Endothelial cell of umbilical vein (primary cell): Measurements from ENCODE around the gene SLAMF6.

ENCODE experiments used
- CTCF ChIP-seq, 2 donors: IDR thresholded peaks; 1 replicate in 1 of 2; 2 replicates in 1 of 2; pipeline ENCODE4 v1.5.1; 2011; ENCODE audit warnings: low read length in 2 of 2, mild to moderate bottlenecking in 2 of 2, moderate library complexity in 2 of 2, control low read depth in 1 of 2, inconsistent platforms in 1 of 2, low read depth in 1 of 2; ENCODE audit not compliant: insufficient read depth in 1 of 2; ENCODE audit errors: extremely low read depth in 1 of 2
- EZH2 ChIP-seq: IDR thresholded peaks from 2 replicates; pipeline ENCODE4 v1.6.1; 2012; ENCODE audit warnings: borderline replicate concordance, low read depth, mild to moderate bottlenecking, moderate library complexity, low read length, inconsistent platforms; ENCODE audit not compliant: severe bottlenecking
- GATA2 ChIP-seq: IDR thresholded peaks from 2 replicates; pipeline ENCODE4 v1.7.0; 2011; ENCODE audit warnings: low read depth, mild to moderate bottlenecking, moderate library complexity, mixed read lengths, low read length; ENCODE audit not compliant: insufficient read length, insufficient read depth
- JUN ChIP-seq: IDR thresholded peaks from 2 replicates; pipeline ENCODE4 v1.6.1; 2011; ENCODE audit warnings: borderline replicate concordance, low read depth; ENCODE audit not compliant: insufficient read length, insufficient read depth
- MAX ChIP-seq: IDR thresholded peaks from 2 replicates; pipeline ENCODE4 v1.6.1; 2011; ENCODE audit not compliant: insufficient read depth, insufficient read length
- MYC ChIP-seq: IDR thresholded peaks from one replicate; pipeline ENCODE4 v1.6.1; 2011; ENCODE audit warnings: mild to moderate bottlenecking, low read depth, low read length
- POLR2A ChIP-seq: IDR thresholded peaks from 2 replicates; pipeline ENCODE4 v1.6.1; 2012; ENCODE audit warnings: low read depth, mild to moderate bottlenecking, control low read depth, low read length
- POLR2AphosphoS5 ChIP-seq: IDR thresholded peaks from 2 replicates; pipeline ENCODE4 v1.6.1; 2012; ENCODE audit warnings: low read depth, mild to moderate bottlenecking, control low read depth, low read length, moderate library complexity; ENCODE audit not compliant: insufficient read depth

GRCh38 chr1:160565564-160565963 lies 42.5 kb upstream of the SLAMF6 start:
- TF ChIP-seq CTCF (IDR thresholded peaks at IDR 0.05; ENCODE audit: extremely low read depth in 1 of 2, insufficient read depth in 1 of 2, low read depth in 1 of 2, low read length in 2 of 2) (no peak), POLR2AphosphoS5 (no peak), EZH2 (no peak), JUN (no peak), MYC (no peak), POLR2A (no peak), MAX (no peak), GATA2 (no peak)
